ENCODE measurements around the gene ALDH3B2.
"Not testable (repeated sequence)": the region's sequence is repeated elsewhere in the genome, so short reads cannot be mapped to it uniquely, and the experiment has no call there.

ALDH3B2 gene

GRCh38 chr11:67638535-67639437 is 35.6 kb downstream of the ALDH3B2 start:
- H3K9ac ChIP-seq (ENCODE audit: low read length) = no peak overlapping the region
- H3K4me1 ChIP-seq (ENCODE audit: insufficient read depth, low read length) = no peaks in the 10 kb centered on the region
- H3K9me3 ChIP-seq (ENCODE audit: low read length) = no peaks in the 10 kb centered on the region
- H3K4me3 ChIP-seq (ENCODE audit: low read depth in 1 of 2, low read length in 2 of 2) = no peak overlapping the region
- H3K36me3 ChIP-seq (ENCODE audit: insufficient read depth, low read length) = no peaks in the 10 kb centered on the region
- peaks cover 0 to 14% of the 10 kb centered on the region in 2 donors for H3K27me3 ChIP-seq (ENCODE audit: control insufficient read depth in 1 of 2, insufficient read depth in 2 of 2, low read length in 2 of 2)
- no peak overlapping the region for H3K27ac ChIP-seq (ENCODE audit: low read depth, low read length)

- not testable (repeated sequence) for H3K4me1 ChIP-seq (ENCODE audit: insufficient read depth, low read length); H3K27ac ChIP-seq (ENCODE audit: low read depth, low read length); H3K9ac ChIP-seq (ENCODE audit: low read length); H3K36me3 ChIP-seq (ENCODE audit: insufficient read depth, low read length); H3K9me3 ChIP-seq (ENCODE audit: low read length); H3K4me3 ChIP-seq (ENCODE audit: low read depth in 1 of 2, low read length in 2 of 2)
- H3K27me3 ChIP-seq (ENCODE audit: control insufficient read depth in 1 of 2, insufficient read depth in 2 of 2, low read length in 2 of 2) = peaks cover 0 to 14% of the 10 kb centered on the region in 2 donors
Measured at GRCh38 chr11:67637441-67637840, 37.0 kb downstream of the ALDH3B2 start.

DNA sequence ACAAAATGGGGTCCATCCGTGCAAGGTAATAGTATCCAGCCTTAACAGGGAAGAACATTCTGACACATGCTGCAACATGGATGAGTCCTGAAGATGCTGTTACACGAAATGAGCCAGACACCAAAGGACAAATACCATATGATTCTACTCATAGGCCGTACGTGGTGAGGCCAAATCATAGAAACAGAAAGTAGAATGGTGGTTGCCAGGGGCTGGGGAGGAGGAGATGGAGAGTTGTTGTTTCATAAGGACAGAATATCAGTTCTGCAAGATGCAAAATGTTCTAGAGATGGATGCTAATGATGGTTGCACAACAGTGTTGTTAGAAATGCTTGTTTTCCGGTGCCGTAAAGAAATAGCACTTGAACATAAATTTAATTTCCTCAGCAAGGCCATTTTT is 37.5 kb downstream of the ALDH3B2 start:
- H3K9ac ChIP-seq (ENCODE audit: low read length) = no peak overlapping the region
- H3K27ac ChIP-seq (ENCODE audit: low read depth, low read length) = no peak overlapping the region
- no peaks in the 10 kb centered on the region for H3K36me3 ChIP-seq (ENCODE audit: insufficient read depth, low read length)
- no peaks in the 10 kb centered on the region for H3K4me1 ChIP-seq (ENCODE audit: insufficient read depth, low read length)
- no peaks in the 10 kb centered on the region for H3K9me3 ChIP-seq (ENCODE audit: low read length)
- peaks cover 0 to 14% of the 10 kb centered on the region in 2 donors for H3K27me3 ChIP-seq (ENCODE audit: control insufficient read depth in 1 of 2, insufficient read depth in 2 of 2, low read length in 2 of 2)
- no peak overlapping the region for H3K4me3 ChIP-seq (ENCODE audit: low read depth in 1 of 2, low read length in 2 of 2)

GRCh38 chr11:67635231-67635521 is 39.2 kb downstream of the ALDH3B2 start:
- peaks cover 0 to 7% of the 10 kb centered on the region in 2 donors for H3K27me3 ChIP-seq (ENCODE audit: control insufficient read depth in 1 of 2, insufficient read depth in 2 of 2, low read length in 2 of 2)
- H3K9me3 ChIP-seq (ENCODE audit: low read length) = no peaks in the 10 kb centered on the region
- H3K4me1 ChIP-seq (ENCODE audit: insufficient read depth, low read length) = peaks cover 6% of the 10 kb centered on the region
- H3K4me3 ChIP-seq (ENCODE audit: low read depth in 1 of 2, low read length in 2 of 2) = no peak overlapping the region
- H3K9ac ChIP-seq (ENCODE audit: low read length) = no peak overlapping the region
- no peak overlapping the region for H3K27ac ChIP-seq (ENCODE audit: low read depth, low read length)
- H3K36me3 ChIP-seq (ENCODE audit: insufficient read depth, low read length) = no peaks in the 10 kb centered on the region

DNA sequence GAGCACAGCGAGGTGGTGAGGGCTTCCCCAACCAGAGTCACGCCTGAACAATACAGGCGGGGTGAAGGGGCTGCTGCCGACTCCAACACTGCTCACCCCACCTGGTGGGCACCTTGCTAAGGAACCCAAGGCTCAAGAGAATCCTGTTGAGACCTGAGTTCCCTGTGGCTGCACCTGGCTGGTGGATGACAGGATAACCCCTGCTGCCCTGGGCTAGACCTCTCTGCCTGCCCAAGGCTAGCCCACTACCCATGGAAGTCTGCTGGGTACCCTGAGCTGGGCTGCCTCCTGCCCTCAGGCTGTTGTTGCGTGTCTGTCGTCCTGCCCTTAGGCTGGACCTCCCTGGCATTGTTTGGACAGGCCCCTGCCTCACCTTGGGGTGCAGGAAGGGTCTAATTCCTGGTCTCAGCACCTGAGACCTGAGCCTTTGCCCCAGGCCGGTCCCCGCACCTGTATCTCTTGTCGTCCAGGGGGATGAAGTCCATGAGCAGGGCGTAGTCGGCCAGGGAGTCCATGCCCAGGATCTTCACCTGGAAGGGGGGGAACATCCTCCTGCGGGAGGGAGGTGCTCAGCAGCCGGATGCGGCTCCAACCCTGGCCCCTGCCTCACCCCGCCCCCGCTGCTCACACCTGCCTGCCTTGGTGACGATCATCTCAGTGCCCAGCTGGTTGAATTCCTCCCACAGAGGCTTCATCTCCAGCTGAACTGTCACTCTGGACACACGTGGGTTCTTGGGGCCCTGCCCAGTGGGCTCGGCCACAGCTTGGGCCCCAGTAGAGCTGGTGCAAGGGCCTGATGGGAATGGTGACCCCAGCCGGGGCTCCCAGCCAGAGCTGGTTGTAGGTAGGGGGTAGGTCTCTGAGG is 39.8 kb downstream of the ALDH3B2 start:
- H3K4me3 ChIP-seq (ENCODE audit: low read depth in 1 of 2, low read length in 2 of 2) = no peak overlapping the region
- no peak overlapping the region for H3K27ac ChIP-seq (ENCODE audit: low read depth, low read length)
- peaks cover 0 to 2% of the 10 kb centered on the region in 2 donors for H3K27me3 ChIP-seq (ENCODE audit: control insufficient read depth in 1 of 2, insufficient read depth in 2 of 2, low read length in 2 of 2)
- H3K36me3 ChIP-seq (ENCODE audit: insufficient read depth, low read length) = no peaks in the 10 kb centered on the region
- peaks cover 6% of the 10 kb centered on the region for H3K4me1 ChIP-seq (ENCODE audit: insufficient read depth, low read length)
- no peaks in the 10 kb centered on the region for H3K9me3 ChIP-seq (ENCODE audit: low read length)
- H3K9ac ChIP-seq (ENCODE audit: low read length) = no peak overlapping the region

DNA sequence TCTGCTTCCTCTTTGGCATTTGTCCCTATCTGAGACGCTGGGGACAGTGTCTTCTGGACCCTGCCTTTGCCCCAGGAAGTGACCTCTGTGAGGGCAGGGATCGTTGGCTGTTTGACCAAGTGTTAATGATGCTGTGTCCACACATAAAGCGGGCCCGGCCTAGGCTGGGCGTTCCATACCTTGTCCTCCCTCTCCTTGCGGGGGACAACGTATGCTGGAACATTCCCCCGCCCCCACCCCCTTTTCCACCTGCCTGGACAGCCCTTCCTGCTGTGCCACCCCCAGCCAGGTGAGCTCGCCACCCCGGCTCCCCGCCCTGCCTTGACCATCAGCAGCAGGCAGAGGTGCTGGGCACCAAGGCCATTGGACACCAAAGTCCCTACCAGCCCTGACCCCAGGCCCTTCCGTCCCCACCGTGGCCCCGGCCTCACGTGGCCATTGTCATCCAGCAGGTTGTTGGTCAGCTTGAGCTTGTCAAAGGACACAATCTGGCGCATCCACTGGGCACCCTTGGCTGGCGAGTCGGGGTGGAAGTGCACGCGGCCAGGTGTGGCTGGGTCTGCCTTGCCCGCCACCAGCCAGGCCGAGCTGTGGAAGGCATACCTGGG is 40.6 kb downstream of the ALDH3B2 start:
- Histone ChIP-seq H3K9me3 (ENCODE audit: low read length) (no peaks in the 10 kb centered on the region), H3K27ac (ENCODE audit: low read depth, low read length) (no peak overlapping the region), H3K9ac (ENCODE audit: low read length) (no peak overlapping the region), H3K27me3 (ENCODE audit: control insufficient read depth in 1 of 2, insufficient read depth in 2 of 2, low read length in 2 of 2) (no peaks in the 10 kb centered on the region), H3K36me3 (ENCODE audit: insufficient read depth, low read length) (no peaks in the 10 kb centered on the region), H3K4me3 (ENCODE audit: low read depth in 1 of 2, low read length in 2 of 2) (no peak overlapping the region), H3K4me1 (ENCODE audit: insufficient read depth, low read length) (peaks cover 9% of the 10 kb centered on the region)

DNA sequence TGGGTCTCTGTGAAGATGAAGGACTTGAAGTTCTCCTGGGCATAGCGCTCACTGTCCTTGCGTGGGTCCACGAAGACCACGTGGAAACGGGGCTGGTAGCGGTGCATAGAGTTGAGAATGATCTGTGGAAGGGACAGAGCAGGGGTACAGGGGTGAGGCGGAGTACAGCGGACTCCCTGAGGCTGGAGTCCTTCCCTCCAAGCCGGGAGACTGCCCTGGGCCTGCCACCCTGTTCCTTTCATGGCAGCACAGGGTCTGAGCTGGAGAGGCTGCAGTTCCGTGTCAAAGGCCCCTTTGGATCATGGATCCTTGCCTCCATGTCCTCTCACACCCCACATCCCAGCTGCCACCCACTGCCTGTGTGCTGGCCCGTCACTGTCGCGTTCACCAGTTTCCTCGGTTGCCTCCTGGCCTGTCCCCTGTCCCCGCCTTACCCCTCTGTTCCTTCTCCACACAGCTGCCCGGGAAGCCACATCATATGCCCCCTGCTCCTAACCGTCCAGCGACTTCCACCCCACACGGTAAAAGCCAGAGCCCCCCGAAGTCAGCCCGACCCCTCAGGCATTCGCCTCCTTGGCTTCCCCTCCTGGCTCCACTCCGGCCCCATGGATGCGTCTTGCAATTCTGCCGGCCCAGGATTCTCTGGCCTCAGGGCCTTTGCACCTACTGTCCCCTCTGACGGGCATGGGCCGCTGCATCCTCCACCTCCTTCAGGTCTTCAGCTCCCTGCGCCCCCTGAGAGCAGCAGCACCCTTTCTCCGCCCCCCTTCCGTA is 41.3 kb downstream of the ALDH3B2 start:
- Histone ChIP-seq H3K36me3 (ENCODE audit: insufficient read depth, low read length) (no peaks in the 10 kb centered on the region), H3K9me3 (ENCODE audit: low read length) (no peaks in the 10 kb centered on the region), H3K27ac (ENCODE audit: low read depth, low read length) (no peak overlapping the region), H3K27me3 (ENCODE audit: control insufficient read depth in 1 of 2, insufficient read depth in 2 of 2, low read length in 2 of 2) (no peaks in the 10 kb centered on the region), H3K4me1 (ENCODE audit: insufficient read depth, low read length) (peaks cover 13% of the 10 kb centered on the region), H3K9ac (ENCODE audit: low read length) (no peak overlapping the region), H3K4me3 (ENCODE audit: low read depth in 1 of 2, low read length in 2 of 2) (no peak overlapping the region)

GRCh38 chr11:67632175-67632981 is 42.0 kb downstream of the ALDH3B2 start:
- Histone ChIP-seq H3K4me1 (ENCODE audit: insufficient read depth, low read length) (peaks cover 13% of the 10 kb centered on the region), H3K4me3 (ENCODE audit: low read depth in 1 of 2, low read length in 2 of 2) (no peak overlapping the region), H3K27me3 (ENCODE audit: control insufficient read depth in 1 of 2, insufficient read depth in 2 of 2, low read length in 2 of 2) (no peaks in the 10 kb centered on the region), H3K9ac (ENCODE audit: low read length) (no peak overlapping the region), H3K9me3 (ENCODE audit: low read length) (no peaks in the 10 kb centered on the region), H3K27ac (ENCODE audit: low read depth, low read length) (no peak overlapping the region), H3K36me3 (ENCODE audit: insufficient read depth, low read length) (no peaks in the 10 kb centered on the region)

GRCh38 chr11:67631853-67632174 is 42.6 kb downstream of the ALDH3B2 start:
- H3K36me3 ChIP-seq (ENCODE audit: insufficient read depth, low read length) = no peaks in the 10 kb centered on the region
- H3K27ac ChIP-seq (ENCODE audit: low read depth, low read length) = no peak overlapping the region
- H3K9ac ChIP-seq (ENCODE audit: low read length) = no peak overlapping the region
- peaks cover 13% of the 10 kb centered on the region for H3K4me1 ChIP-seq (ENCODE audit: insufficient read depth, low read length)
- no peaks in the 10 kb centered on the region for H3K9me3 ChIP-seq (ENCODE audit: low read length)
- H3K4me3 ChIP-seq (ENCODE audit: low read depth in 1 of 2, low read length in 2 of 2) = no peak overlapping the region
- H3K27me3 ChIP-seq (ENCODE audit: control insufficient read depth in 1 of 2, insufficient read depth in 2 of 2, low read length in 2 of 2) = no peaks in the 10 kb centered on the region

- no peak overlapping the region for H3K9ac ChIP-seq (ENCODE audit: low read length)
- H3K9me3 ChIP-seq (ENCODE audit: low read length) = no peaks in the 10 kb centered on the region
- H3K27ac ChIP-seq (ENCODE audit: low read depth, low read length) = no peak overlapping the region
- no peak overlapping the region for H3K4me3 ChIP-seq (ENCODE audit: low read depth in 1 of 2, low read length in 2 of 2)
- H3K4me1 ChIP-seq (ENCODE audit: insufficient read depth, low read length) = peaks cover 13% of the 10 kb centered on the region
- H3K36me3 ChIP-seq (ENCODE audit: insufficient read depth, low read length) = no peaks in the 10 kb centered on the region
- no peaks in the 10 kb centered on the region for H3K27me3 ChIP-seq (ENCODE audit: control insufficient read depth in 1 of 2, insufficient read depth in 2 of 2, low read length in 2 of 2)
Measured at GRCh38 chr11:67631411-67631810, 43.0 kb downstream of the ALDH3B2 start.

Measured in muscle layer of colon (tissue), 2 donors.